ENCODE data around the gene PDLIM7.

Gene PDLIM7

DNA sequence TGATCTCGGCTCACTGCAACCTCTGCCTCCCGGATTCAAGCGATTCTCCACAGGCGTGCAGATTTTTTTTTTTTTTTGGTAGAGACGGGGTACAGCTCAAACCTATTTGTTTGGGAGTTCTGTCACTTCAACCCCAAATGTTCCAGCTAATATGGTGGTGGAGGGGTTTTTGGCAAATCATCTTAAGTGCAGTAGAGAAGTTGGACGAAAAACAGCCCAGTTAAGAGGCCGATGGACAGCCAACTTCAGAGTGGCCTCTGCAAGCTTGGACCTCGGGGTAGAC is 51.5 kb downstream of the PDLIM7 start:
- DNase-seq (ENCODE audit: low read depth in 2 of 2) = no peak

DNA sequence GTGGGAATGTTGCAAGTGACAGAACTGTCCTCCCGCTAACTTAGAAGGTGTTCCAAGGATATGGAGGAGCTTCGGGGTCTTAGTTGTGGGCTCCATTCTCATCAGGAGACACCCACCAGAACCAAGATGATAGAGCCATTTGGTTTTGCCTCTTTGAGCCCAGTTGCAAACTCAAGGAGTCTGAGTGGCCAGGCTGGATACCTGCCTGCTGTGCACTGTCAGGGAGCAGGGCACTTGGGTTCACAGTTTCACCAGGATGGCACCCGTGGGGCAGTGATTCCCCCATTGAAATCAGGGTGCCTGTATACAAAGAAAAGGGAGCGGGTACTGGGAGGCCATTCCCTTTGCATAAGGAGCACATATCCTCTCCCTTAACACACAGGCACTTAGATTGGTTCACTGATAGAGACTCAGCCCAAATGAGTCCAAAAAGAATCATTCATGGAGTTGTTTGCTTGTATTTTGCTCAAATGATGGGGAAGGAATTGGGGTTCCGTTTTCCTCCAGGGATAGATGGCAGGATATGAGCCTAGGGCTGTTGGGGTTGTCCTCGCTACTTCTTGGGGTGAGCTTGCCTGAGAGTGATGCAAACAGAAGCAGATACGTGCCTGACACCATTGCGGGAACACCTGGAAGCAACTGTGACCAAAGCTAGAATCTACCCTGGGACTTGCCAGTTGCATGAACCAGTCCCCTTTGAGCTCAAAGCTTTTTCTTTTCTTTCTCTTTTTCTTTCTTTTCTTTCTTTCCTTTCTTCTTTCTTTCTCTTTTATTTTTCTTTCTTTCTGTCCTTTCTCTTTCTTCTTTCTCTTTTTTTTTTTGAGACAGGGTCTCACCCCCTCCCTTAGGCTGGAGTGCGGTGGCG is 52.1 kb downstream of the PDLIM7 start:
- no peak for DNase-seq (ENCODE audit: low read depth in 2 of 2)

DNA sequence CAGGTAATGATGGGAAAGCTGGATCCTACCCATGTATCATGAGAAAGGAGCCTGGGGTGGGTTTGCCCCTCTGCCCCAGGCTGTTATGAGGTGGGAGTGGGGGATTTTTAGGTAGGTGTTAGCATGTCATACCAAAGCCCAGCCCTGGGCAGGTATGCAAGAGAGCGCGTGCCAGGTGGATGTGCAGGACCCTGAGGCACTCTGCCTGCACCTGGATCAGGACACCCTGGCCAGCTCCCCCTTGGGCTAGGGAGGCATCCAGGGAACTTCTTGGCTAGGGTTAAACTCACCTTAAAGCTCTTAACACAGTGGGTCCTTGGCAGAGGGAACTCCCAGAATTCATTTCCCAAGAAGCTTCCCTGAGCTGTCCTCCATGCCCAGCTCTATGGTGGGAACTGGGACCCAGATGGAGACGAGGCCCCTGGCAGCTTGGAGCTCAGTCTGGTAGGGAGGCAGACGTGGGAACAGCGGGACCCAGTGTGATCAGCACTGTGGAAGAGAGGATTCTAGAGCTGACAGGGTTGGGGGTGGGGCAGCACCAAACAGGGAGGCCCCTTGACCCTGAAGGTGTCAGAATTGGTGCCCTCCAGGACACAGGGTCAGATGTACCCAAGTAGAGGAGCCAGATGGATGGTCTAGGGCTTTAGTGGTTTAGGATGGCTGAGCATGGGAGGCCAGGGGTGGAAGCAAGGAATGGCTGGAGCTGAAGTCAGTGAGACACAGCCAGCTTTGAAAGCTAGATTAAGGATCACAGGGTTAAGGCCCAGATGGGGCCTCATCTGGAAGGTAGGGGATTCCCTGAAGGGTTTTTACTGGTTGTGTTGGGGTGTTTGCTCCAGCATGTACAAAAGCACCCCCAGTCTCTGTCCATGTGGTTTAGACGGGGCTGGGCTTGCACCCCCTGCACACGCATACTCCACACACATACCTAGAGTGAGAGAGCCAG is 53.0 kb downstream of the PDLIM7 start:
- DNase-seq (ENCODE audit: low read depth in 2 of 2) = no peak

DNA sequence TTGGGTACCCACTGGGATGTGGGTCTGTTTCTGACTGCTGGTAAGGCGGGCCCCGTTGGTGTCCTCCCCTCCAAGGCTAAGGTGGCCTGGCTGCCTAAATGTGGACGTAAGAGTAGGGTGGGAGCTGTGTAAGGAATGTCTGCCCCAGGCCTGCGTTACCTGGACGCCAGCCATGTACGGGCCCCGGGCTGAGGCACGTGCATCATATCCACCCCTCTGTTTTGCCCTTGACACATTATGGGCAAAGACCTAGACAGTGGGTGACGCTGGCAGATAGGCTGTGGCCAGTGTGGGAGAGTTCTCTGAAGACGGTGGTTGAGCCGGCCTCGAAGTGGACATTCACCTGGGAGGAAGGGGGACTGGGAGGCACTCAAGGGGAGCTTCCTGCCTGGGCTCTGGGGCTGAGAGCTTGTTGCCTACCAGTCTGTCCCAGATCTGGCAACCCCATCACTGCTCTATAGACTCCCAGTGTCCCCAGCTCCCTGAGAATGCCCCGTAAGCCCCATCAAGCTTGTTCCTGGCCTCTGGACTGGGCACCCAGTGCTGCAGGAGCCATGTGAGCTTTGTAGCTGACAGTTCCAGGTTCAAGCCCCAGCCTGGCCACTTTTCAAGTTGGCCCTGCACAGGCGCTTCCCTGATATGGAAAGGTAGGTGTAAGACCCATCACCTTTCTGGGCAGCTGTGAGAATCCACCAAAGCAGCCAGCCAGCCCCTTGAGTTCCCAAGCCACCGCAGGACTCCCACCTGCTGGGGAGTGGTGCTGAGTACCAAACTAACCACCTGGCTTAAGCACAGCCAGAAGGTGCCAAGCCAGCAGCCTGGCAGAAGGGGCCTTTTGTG is 54.0 kb downstream of the PDLIM7 start:
- no peak for DNase-seq (ENCODE audit: low read depth in 2 of 2)

DNA sequence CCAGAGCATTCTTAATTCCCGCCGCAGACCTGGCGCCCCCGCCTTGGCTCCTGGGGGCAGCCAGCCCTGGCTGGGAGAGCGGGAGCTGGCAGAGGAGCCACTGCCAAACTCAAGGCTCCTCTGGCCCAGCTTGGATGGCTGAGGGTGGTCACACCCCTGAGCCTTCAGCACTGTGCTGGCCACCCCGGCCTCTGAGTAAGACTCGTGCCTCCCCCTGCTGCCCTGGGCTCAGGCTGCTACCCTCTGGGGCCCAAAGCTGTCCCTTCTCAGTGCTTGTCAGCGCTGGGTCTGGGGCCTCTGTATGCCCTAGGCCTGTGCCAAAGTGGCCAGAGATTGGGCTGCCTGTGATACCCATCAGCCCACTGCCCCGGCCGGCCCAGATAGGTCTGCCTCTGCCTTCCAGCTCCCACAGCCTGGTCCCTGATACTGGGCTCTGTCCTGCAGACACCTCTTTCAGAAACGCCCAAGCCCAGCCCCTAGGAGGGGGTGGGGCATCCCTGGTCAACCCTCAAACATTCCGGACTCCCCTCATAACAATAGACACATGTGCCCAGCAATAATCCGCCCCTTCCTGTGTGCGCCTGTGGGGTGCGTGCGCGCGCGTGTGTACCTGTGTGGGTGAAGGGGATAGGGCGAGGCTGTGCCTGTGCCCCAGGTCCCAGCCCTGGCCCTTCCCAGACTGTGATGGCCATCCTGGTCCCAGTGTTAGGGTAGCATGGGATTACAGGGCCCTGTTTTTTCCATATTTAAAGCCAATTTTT is 55.2 kb downstream of the PDLIM7 start:
- DNase-seq (ENCODE audit: low read depth in 2 of 2) = no peak

DNA sequence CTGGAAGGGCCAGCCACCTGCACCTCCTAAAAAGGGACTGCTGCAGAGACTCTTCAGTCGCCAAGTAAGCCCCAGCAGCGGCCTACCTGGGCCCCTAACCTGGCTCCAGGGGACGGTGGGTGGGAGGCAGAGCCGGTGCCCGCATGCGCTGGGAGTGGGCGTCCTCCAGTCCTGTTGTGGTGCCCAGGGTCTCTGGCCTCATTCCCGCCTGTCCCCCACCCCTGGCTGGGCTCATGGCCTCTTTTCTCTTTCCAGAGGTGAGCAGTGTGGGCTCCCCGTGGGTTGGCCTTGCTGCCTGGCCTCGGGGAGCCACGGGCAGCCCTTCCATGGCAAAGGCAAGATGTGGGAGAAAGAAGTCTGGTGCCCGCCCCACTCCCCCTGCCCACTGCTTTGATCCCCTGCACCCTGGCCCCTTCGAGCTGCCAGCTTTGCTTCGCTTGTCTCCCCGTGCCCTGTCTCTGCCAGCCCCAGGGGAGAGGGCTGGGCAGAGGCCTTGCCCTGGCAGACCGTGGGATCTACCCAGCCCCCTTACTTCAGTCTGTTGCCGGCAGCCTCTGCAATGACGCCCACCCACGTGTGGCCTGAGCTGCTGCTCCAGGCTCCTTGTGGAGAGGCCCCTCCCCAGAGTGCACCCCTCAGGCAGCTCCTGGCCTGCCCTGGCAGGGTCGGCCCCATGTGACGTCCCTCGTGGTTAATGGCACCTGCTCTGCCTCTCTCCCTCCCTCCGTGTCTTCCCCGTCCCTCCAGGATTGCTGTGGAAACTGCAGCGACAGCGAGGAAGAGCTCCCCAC is 56.2 kb downstream of the PDLIM7 start:
- no peak for DNase-seq (ENCODE audit: low read depth in 2 of 2)

DNA sequence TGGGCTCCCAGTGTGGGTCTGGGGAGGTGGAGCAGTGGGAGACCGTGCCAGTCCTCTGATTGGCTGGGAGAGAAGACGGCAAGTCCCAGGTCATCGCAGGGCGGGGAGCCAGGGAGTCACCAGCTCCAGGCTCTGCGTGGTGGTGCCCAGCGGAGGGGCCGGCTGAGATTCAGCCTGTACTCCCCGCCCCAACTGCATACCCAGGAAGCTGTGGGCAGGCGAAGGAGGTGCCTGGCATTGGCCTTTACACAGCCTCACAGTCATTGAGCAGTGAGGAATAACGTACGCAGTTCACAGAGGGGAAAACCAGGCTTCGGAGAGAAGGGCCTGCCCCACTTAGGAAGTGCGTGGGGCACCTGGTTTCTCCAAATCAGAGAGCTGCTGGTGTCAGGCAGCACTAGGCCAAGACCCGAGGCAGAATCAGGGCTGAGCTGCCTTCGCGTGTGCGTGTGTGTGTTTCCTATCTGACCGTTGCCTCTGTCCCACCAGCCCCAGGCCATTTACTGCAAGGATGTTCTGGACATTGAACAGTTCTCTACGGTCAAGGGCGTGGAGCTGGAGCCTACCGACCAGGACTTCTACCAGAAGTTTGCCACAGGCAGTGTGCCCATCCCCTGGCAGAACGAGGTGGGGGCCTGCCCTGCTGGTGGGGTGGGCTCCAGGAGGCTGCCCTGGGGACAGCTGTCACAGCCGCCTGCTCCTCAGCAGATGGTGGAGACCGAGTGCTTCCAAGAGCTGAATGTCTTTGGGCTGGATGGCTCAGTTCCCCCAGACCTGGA is 57.0 kb downstream of the PDLIM7 start:
- no peak for DNase-seq (ENCODE audit: low read depth in 2 of 2)

DNA sequence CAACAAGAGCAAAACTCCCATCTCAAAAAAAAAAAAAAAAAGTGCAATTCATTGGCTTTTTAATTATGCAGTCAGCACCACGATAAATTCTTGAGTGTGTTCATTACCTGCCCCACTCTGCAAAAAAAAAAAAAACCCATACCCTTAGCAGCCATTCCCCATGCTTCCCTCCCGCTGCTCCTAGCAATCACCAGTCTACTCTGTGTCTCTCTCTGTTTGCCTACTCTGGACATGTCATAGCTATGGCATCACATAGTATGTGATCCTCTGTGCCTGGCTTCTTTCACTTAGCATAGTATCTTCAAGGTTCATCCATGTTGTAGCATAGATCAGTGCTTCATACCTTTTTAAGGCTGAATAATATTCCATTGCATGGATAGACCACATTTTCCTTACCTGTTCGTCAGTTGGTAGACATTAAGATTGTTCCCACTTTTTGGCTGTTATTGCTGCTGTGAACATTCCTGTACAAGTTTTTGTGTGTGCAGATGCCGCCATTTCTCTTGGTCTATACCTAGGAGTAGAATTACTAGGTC is 57.8 kb downstream of the PDLIM7 start:
- no peak for DNase-seq (ENCODE audit: low read depth in 2 of 2)

DNA sequence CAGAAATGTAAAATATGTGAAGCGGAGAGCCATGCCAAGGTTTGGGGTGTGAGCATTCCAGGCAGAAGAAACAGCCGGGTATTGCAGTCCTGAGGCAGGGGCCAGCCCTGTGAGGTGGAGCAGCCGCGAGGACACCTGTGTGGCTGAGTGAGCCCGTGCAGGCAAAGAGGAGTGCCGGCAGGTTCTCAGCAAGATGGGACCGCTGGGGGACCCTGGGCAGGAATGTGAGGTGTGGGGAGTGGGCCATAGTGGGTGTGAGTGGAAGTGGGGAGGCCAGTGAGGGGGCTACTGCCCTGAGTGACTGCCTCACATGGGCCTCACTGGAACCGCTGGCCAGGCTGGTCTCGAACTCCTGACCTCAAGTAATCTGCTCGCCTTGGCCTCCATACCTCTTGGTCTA is 58.9 kb downstream of the PDLIM7 start:
- DNase-seq (ENCODE audit: low read depth in 2 of 2) = no peak

DNA sequence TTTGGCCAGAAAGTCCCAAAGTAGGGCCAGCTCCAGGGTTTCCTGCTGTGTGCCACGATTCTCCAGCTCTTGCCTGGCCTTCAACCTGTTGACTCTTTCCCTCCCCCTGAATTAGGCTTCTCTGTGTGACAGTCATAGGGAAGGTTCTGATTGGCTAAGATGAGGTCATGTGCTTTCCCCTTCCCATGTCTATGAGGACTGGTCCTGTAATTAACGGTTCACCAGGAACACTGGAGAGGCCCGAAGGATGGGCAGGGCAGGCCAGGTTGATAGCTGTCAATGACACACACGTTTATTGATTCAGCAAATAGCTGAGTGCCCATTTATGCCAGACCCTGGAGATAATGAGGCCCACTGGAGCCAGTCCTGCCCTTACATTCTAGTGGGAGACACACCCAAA is 59.8 kb downstream of the PDLIM7 start:
- no peak for DNase-seq (ENCODE audit: low read depth in 2 of 2)

DNA sequence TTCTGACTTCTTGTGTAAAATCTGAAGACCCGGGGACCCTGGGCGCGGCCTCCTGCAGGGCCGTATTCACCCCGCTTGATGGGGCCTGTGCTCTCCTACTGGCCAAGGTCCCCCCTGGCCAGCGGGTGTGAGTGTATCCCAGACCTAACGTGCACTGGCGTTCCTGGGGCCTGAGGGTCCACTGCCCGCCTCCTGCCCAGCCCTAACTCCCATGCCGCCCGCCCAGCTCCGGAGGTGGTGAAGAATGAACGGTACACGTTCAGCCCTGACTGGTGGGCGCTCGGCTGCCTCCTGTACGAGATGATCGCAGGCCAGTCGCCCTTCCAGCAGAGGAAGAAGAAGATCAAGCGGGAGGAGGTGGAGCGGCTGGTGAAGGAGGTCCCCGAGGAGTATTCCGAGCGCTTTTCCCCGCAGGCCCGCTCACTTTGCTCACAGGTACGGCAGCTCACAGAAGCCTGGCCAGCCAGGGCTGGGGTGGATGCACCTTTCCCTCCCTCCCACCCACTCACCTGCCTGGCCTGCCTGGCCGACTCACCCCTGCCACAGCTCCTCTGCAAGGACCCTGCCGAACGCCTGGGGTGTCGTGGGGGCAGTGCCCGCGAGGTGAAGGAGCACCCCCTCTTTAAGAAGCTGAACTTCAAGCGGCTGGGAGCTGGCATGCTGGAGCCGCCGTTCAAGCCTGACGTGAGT is 61.4 kb downstream of the PDLIM7 start:
- DNase-seq (ENCODE audit: low read depth in 2 of 2) = no peak

DNA sequence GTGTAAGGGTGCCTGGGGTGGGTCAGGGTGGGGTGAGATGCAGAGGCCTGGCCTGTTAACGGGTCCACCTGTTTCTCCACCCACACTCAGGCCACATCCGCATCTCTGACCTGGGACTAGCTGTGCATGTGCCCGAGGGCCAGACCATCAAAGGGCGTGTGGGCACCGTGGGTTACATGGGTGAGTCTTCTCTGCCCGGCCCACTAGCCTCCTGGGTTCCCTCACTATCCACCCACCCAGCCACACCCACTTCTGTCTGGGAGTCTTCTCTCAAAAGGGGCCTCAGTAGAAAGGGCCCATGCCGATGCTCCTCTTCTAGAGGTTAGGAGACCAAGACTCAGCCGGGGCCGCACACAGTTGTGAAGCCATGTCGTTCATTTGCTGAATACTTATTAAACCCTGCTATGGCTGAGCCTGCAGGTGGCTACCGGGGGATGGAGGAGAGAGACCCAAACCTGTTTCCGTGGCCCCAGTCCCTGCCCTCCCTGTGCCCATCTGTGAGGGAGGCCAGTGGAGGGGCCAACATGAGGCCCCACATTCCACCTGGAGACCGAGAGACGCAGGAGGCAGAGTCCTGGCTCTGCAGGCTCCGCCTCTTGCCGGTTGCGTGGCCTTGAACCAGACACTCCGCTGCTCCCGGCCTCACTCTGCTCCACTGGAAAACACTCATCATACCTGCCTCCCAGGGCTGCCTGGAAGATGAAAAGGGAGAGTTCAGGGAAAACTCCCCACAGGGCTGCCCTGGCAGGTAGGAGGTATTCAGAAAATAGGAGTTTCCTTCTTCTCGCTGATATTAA is 62.3 kb downstream of the PDLIM7 start:
- no peak for DNase-seq (ENCODE audit: low read depth in 2 of 2)

DNA sequence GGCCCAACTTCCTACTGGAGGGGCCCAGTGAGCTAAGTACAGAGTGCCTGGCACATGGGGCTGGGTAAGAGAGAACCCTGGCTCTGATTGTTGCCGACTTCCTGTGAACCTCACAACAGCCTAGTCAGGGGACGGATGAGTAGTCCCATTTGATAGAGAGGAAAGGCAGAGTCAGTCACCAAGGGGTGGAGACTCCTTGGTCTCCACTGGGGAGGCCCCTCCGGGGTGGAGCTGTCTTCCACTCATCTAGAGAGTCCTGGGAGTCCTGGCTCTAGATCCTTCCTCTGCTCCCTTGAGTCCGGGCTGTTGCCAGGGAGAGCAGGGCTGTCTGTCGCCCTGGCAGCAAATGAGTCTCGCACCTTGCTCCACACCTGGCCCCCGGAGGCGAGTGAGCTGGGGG is 63.0 kb downstream of the PDLIM7 start:
- no peak for DNase-seq (ENCODE audit: low read depth in 2 of 2)

DNA sequence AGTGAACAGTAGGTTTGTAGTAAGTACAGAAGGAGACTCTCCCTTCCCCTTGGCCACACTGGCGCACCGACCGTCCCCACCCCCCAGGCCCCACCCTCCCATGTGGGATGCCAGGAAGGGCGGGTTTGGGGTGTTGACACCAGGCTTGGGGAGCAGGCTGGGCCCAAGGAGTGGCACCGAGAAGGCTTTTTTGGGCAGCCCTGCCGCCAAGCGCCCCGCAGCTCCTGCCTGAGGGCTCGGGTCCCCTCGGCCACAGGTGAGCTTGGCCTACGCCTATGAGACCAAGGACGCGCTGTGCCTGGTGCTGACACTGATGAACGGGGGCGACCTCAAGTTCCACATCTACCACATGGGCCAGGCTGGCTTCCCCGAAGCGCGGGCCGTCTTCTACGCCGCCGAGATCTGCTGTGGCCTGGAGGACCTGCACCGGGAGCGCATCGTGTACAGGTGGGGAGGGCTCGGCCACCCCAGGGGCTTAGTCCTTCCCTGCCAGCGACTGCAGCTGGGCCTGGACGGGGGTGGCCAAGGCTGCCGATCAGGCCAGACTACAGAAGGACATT is 63.7 kb downstream of the PDLIM7 start:
- no peak for DNase-seq (ENCODE audit: low read depth in 2 of 2)
